Gastrocnemius medialis (tissue), 4 donors: ENCODE data around the gene WNT7B.

ENCODE experiments used
- POLR2A ChIP-seq, 2 donors: fragments of 450-650 bp; IDR thresholded peaks; one replicate each; pipeline ENCODE4 v1.6.1; 2017; ENCODE audit warnings: antibody characterized with exemption in 2 of 2, mild to moderate bottlenecking in 2 of 2, moderate library complexity in 2 of 2
- TF ChIP-seq, protein P1 (sequence below), 5 experiments: fragments of 450-650 bp in 3 of 5; fragments of 200-600 bp in 2 of 5; sonication (generic) in 2 of 5; IDR thresholded peaks in 4 of 5; conservative IDR thresholded peaks in 1 of 5; 1 replicate in 4 of 5; 2 replicates in 1 of 5; pipeline ENCODE4 v1.5.1; 2016 to 2019; ENCODE audit warnings: antibody characterized with exemption in 5 of 5, mild to moderate bottlenecking in 3 of 5, moderate library complexity in 3 of 5

GRCh38 chr22:45926433-45926832 is 50.5 kb downstream of the WNT7B start:
- TF ChIP-seq, protein P1, sequence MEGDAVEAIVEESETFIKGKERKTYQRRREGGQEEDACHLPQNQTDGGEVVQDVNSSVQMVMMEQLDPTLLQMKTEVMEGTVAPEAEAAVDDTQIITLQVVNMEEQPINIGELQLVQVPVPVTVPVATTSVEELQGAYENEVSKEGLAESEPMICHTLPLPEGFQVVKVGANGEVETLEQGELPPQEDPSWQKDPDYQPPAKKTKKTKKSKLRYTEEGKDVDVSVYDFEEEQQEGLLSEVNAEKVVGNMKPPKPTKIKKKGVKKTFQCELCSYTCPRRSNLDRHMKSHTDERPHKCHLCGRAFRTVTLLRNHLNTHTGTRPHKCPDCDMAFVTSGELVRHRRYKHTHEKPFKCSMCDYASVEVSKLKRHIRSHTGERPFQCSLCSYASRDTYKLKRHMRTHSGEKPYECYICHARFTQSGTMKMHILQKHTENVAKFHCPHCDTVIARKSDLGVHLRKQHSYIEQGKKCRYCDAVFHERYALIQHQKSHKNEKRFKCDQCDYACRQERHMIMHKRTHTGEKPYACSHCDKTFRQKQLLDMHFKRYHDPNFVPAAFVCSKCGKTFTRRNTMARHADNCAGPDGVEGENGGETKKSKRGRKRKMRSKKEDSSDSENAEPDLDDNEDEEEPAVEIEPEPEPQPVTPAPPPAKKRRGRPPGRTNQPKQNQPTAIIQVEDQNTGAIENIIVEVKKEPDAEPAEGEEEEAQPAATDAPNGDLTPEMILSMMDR (IDR thresholded peaks at IDR 0.05 in 4 of 5, conservative IDR thresholded peaks at IDR 0.05 in 1 of 5), result no peak
- no peak for TF ChIP-seq POLR2A (IDR thresholded peaks at IDR 0.05)
